ENCODE measurements around the gene OPN1LW.
"Not testable (repeated sequence)": the region's sequence is repeated elsewhere in the genome, so short reads cannot be mapped to it uniquely, and the experiment has no call there.

OPN1LW gene

DNA sequence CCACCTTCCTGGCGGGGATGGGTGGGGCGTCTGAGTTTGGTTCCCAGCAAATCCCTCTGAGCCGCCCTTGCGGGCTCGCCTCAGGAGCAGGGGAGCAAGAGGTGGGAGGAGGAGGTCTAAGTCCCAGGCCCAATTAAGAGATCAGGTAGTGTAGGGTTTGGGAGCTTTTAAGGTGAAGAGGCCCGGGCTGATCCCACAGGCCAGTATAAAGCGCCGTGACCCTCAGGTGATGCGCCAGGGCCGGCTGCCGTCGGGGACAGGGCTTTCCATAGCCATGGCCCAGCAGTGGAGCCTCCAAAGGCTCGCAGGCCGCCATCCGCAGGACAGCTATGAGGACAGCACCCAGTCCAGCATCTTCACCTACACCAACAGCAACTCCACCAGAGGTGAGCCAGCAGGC, at the start of gene OPN1LW:
TSS of gene OPN1LW (plus strand) at position 234 of the 400 bp plus-strand sequence. CDS start at position 275, 41 bp downstream.
- not testable (repeated sequence) for DNase-seq (ENCODE audit: low read depth)

DNA sequence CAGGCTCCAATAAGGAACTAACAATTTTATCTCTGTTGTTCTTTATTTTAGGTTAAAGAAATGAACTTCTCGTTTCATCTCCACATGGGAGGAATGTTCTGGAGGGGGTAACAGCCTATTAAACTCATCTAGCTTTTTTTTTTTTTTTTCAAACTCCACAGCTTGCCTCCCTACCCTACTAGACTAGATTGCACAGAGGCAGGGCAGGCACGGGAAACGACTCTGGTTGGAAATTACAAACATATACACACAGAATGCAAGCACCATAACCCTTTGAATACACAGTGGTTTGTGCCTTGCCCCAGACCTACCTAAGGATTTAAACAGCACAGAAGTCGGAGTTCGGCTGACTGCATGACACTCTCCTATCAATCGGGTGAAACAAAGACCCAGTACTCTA, 49.2 kb upstream of the OPN1LW start:
- DNase-seq (ENCODE audit: low read depth): no peak

DNA sequence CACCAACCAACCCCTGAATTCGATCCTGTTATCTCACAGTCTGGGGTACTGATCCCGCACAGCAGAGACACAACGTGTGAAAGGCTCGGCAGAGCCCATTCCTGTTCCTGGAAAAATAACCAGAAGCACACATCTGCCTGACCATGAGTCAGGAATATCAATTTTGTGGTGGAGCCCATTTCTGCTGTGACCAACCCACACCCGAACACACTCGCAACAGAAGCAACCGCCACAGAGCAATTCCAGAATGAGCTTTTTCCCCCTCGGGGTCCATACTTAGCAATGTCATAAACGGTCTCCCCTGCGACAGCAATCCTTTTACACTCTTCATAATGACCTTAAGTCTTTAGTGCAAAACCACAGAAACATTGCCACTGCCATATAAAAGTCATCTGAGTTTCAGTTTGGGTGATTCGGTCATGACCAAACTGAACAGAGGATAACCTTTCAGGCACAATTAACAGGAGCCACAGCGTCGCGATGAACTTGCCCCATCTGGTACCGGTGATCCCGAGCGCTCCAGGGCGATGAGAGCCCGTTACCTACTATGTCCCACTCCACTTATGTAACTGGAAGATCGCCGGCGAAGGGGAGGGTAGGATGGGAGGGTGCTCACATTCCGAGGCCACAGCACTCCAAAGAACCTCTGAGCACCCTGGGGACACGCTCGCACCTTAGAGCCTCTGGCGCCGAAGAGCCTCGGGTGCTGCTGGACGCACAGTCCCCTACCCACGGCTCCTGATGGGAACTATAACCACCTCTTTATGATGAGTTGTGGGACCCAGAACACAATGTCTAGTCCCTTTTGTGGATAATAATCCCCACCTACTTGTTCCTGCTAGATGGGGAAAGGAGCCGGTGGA, 47.7 kb upstream of the OPN1LW start:
- no peak for DNase-seq (ENCODE audit: low read depth)

DNA sequence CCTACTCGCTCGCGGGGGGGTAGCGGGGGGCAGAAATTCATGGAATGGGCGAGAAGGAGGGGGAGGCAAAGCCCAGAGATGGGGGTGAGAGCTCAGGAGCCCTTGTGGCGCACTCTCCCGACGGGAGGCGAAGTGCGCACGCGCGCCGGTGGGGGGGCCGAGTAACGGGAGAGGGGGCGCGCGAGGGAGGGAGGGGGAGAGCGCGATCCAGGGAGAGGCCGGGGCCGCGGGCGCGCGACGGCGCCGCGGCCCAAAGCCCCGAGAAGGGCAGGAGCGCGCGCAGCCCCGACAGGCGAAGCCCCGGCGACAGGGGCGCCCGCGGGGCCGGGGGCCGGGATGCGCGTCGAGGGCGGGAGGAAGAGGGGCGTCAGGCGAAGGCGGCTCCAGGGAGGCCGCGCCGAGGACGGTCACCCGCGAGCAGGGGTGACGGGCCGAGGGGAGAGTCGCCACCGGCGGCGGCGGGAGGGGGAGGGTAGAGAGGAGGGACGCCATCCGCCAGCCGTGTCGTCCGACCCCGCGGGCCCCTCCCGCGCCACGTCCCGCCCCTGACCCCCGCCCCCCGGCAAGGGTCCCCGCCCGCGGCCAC, 46.9 kb upstream of the OPN1LW start:
- peak; percentile 47 for DNase-seq (ENCODE audit: low read depth)

DNA sequence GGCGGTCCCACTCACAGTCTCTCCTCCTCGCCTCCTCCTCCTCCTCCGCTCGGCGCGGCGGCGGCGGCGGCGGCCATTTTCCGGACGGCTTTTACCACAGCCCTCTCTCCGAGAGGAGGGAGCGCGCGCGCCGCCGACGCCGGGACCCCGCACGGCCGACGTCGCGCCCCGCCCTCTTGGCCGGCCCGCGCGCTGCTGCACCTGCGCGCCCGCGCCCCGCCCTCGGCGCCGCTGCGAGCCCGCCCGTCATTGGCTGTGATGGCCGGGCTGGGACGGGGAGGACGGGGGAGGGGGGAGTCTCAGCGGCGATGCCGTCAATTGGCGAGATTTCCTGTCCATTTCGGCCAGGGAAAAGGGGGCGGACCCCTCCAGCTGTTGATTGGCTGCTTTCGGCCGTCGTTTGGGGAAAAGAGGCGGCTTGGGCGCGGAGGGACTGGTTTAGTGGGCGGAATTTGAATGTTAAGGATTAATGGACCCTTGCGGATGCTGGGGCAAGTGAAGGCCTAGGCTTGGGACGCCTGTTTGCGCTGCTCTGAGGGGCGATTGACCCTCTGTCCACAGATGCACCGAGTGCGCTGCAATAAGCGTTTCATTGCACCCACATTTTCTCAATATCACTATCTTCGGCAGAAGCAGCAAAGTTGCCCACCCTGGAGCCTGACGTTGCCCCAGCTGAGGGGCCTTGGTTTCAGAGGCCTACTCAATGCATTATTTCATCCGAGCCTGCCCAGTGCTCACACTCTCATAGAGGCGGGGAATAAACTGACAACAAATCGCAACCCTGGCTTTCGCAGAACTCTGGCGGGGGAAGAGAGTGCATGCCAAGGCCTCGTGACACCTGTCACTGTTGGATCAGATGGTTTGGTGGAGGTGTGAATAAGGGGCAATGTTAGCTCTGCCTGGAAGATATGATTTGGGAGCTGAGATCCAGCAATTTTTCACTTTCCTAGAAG, 46.2 kb upstream of the OPN1LW start, which contains the start of gene MECP2:
TSS of gene MECP2 (minus strand) at position 129 of the 953 bp plus-strand sequence.
- DNase-seq (ENCODE audit: low read depth): peak; percentile 71

DNA sequence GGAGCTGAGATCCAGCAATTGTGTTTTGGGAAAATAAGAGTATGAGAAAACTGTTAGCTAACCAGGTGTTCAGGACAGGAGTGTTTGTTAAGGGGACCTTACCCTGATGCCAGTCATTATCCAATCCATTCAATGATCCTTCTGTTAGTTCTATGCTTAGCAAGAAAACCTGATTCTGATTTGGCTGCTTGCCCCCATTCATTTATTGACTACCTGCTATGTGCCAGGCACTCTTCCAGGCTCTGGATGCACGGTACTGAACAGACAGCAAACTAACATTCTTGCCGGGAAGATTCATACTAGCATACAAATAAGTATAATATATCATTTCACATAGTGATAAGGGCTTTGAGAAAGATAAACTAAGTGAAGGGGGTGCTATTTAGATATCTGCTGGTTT, 45.5 kb upstream of the OPN1LW start:
- no peak for DNase-seq (ENCODE audit: low read depth)

DNA sequence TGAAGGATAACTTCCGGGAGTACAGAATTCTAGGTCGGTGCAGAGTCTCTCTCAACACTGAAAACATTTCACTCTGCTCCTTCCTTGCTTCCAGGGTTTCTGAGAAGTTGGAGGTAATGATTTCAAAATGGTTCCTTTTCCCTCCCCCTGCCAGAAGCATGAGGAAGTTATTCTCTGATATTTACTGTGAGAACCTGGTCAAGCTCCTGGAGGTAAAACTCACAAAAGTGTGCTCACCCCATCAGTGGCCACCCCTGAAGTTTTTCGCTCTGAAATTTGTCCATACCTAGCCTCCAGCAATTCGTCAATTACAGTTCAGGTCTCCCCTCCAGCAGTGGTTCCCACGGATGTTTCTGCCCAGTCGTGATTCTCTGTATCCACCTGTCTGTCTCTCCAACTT, 30.3 kb upstream of the OPN1LW start:
- DNase-seq (ENCODE audit: low read depth): no peak

DNA sequence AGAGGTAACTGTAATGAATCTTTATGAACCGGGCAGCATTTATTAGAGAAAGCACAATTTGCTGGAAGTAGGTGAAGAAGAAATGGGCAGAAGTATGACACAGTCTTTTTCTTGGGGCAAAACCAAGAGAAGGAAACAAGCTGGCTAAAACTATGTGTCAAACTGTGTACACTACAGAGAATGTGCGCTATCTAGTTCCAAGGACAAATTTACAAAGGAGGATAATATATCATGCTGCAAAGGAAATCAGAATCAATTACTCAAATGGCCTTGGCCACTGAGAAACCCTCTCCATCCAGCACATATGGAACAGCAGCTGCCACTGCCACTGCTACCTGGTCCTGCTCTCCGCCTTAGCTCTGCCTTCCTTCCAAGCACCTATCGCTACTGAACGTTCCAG, 29.4 kb upstream of the OPN1LW start:
- no peak for DNase-seq (ENCODE audit: low read depth)

DNA sequence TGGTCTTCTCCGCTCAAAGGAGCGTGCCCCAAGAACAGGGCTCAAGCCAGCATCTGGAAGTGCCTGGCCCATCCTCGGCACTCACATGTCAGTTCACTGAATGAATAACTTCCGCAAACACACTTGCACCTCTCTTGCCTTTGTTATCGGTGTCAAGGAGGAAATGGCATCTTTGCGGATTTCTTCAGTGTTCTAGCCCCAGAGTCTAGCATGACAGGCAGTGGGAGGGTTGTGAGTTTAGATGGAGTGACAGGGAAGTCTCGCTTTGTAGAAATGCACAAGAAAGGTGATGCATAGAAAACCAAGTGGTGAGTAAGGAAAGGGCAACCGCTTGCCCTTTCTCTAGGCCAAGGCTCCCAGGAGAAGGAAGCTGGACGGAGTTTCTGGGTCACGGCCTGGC, 29.0 kb upstream of the OPN1LW start:
- no peak for DNase-seq (ENCODE audit: low read depth)

DNA sequence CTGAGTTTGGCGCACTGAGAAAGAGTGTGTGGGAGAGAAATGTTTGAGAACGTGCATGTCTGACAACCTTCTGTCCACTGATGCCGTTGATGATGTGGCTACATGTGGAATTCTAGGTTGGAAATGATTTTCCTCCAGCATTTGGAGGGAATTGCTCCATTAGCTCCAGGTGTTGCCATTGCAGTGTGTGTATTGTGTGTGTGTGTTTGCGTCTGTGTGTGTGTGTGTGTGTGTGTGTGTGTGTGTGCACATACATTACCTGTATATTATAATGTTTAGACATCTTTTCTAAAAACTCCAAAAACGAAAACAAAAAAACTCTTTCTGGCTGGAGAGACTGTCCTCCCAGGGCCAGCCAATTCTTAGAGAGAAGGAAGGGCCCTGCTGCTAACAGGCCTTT, 28.3 kb upstream of the OPN1LW start:
- DNase-seq (ENCODE audit: low read depth): no peak

DNA sequence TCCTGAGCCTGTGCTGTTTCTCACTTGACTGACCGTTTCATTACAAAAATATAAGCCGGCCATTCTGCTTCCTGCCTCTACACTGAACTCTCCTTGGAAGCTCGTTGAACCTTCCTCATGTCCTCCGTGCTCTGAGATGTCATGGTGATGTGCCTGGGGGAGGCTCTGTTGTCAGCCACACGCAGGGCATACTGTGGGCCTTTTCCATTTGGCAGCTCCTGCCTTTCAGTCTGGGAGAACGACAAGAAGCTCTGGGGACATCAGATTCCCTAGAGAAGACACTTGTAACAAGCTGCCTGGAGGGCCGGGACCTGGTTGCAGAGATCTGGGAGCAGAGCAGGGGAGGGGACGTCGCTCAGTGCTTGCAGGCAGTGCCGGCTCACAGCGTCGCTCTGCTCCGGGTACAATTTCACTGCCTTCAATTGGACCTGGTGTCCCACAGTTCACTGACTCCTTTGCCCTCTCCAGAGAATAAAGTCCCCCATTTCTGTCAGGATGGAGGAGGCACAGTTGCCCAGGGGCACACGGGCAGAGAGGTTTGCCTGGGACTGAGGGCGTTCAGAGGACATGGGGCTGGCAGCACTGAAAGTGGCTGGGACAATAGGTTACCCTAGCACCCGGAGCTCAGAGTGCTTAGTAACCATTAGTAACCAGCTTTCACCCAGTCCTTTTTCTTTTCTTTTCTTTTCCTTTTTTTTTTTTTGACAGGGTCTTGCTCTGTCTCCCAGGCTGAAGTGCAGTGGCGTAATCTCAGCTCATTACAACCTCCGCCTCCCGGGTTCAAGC, 27.4 kb upstream of the OPN1LW start:
- no peak for DNase-seq (ENCODE audit: low read depth)

DNA sequence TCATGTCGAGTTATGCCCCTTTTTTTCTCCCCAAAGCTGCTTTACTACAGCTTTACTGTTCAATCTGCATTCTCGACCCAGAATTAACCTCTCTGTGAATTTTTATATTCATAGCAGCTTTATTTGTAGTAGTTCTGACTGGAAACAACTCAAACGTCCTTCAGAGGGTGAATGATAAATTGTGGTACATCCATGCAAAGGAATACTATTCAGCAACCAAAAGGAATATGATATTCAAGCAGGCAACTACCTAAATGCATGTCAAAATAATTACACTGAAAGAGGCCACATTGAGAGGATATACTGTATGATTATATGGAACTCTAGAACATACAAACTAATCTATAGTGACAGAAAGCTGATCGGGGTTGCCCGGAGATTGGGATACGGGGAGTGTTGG, 26.5 kb upstream of the OPN1LW start:
- no peak for DNase-seq (ENCODE audit: low read depth)

DNA sequence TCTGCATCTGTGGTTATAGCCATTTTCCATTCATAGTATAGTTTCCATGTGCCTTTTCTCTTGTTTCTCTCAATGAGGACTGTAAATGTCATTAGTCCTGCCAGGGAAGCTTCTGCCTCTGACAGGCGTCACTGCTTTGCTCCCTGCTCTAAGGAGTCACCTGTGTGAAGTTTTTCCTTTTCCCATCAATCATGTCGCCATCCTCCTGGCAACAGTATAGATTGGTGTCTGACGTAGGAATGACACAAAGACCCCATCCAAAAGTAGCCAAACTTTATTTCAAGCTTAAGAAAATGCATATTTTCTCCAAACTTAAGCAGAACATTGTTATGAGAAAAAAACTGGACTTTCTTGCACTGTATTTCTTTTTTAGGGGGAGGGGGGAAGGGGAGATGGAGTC, 23.5 kb upstream of the OPN1LW start:
- no peak for DNase-seq (ENCODE audit: low read depth)

DNA sequence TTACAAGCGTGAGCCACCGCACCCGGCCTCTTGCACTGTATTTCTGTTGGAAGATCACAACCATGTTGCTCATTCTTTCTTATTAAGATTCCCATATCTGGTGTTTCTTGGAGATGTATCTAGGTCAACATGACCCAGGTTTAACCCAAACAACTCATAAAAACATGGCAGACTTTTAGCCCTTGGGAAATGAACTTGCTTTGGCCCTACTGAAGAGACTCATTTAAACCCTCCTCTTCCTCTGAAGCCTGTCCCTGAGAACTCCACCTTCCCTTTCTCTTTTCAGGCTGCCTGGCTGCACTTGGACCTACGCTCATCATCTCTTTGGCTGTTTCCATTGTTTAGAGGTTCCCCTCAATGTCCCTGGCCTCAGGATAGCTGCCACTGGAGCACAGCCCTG, 22.8 kb upstream of the OPN1LW start:
- no peak for DNase-seq (ENCODE audit: low read depth)

DNA sequence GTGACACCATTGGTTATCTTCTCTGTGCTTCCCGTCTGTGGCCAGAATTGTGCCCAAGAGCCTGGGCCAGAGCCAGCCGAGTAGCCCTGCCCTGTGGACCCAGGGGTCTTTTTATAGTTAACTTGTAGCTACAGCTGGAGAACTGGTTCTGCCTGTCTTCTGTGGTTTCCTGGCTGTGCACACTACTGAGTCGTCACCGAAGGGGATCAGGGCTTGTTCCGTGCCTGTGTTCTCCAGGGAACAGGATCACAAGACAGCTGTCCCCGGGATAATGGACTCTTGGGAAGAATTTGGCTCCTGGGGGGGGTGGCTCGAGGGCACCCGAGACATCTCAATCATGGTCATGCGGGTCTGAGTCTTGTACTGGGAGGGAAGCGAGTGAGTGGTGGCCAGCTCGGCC, 22.1 kb upstream of the OPN1LW start:
- no peak for DNase-seq (ENCODE audit: low read depth)

DNA sequence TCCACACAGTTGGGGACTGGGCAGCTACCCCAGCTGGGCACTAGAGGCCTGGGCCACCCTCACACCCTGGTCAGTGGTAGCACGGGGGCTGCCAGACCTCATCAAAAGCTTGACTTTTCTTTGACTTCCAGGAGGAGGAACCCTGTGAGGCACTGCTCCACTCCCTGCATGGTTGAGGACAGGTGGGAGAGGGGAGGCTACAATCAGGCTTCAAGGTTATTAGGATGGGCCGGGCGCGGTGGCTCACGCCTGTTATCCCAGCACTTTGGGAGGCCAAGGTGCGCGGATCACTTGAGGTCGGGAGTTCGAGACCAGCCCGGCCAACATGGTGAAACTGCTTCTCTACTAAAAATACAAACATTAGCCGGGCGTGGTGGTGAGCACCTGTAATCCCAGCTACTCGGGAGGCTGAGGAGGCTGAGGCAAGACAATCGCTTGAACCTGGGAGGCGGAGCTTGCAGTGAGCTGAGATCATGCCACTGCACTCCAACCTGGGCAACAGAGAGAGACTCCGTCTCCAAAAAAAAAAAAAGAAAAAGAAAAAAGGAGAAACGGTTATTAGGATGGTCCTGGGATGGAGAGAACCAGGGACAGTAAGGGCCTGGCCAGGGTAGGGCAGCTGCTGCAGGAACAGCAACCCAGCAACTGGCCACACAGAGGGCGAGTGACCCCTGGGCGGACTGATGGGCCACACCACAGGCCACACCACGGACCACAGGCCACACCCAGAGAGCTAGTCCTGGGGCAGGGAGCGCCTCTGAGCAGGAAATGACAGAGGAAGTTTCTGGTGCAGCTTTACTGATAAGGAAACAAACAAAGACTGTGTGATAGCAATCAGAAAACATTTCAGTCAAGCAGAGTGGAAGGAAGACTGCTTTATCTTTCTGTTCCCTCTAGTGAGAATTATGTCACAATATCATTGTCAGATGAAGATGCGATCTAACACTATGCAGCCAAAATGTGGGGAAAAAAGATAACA, 20.5 kb upstream of the OPN1LW start:
- DNase-seq (ENCODE audit: low read depth): no peak

DNA sequence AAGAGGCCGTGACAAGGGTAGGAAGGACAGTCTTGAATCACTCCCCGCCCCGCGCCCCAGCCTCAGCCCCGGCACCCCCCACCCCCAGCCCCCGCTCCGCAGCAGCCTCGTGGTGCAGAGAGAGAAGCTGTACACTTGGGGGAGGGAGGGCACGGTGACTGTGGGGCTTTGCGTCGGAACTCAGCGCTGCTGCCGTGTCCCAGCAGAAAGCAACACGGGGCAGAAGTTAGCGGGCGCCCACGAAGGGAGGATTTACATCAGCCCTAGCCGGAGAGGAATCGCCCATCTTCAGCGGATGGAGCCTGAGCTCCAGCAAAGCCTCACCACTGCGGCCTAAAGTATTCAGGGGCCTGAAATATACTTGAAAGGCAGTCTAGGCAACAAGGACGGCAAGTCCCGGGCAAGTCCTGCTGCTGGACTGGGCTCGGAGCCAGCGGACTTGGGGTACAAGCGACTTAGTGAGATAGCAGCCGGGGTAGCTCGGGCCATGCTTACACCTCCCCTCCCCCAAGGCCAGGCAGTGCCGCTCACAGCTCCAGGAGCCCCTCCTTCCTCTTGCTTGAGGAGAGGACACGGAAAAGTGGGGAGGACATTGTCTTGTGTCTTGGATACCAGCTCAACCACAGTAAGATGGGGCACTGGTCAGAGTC, 18.5 kb upstream of the OPN1LW start:
- DNase-seq (ENCODE audit: low read depth): no peak

DNA sequence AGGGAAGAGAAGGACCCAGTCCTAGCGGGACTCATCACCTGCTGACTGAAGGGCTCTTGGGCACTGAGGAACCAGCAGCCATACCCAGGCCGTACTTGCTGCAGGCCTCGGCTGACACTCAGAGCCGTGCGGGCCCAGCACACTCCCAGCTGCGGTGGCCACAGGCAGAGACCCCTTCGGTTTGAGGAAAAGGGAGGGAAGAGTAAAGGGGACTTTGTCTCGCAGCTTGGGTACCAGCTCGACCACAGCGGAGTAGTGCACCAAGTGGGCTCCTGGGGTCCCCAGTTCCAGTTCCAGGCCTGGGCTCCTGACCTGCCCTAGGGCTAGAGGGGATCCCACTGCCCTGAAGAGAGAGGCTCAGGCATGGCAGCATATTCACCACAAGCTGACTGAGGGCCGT, 17.9 kb upstream of the OPN1LW start:
- DNase-seq (ENCODE audit: low read depth): no peak

DNA sequence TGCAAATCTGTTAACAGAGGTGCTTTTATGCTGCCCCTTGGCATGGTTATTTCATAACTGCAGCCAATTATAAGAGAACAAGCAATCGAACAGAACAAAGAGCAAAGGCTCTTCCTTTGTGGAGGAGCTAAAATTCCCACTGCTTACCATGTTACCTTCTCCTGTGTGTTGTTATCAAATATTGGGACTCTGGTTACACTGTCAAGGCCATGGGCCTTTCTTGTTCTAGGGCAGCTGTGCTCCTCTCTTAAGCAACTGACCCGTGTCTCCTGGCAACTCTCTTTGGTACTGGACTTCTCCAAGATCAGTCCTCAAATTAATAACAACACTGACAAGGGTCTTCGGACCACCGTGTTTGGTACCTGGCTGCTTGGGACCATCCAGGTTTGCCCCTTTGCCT, 12.1 kb upstream of the OPN1LW start:
- DNase-seq (ENCODE audit: low read depth): no peak

DNA sequence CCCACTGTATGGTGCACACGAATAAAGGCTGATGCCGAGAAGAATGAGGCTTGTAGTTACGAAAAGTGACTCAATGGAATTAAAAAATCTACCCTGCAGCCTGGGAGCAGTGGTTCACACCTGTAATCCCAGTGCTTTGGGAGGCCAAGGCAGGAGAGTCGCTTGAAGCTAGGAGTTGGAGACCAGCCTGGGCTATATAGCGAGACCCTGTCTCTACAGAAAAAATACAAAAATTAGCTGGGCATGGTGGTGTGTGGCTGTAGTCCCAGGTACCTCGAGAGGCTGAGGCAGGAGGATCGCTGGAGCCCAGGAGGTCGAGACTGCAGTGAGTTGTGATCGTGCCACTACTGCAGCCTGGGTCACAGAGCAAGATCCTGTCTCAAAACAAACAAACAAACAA, 11.7 kb upstream of the OPN1LW start:
- no peak for DNase-seq (ENCODE audit: low read depth)
